ENCODE measurements around the gene CLEC3B.

Gene CLEC3B

DNA sequence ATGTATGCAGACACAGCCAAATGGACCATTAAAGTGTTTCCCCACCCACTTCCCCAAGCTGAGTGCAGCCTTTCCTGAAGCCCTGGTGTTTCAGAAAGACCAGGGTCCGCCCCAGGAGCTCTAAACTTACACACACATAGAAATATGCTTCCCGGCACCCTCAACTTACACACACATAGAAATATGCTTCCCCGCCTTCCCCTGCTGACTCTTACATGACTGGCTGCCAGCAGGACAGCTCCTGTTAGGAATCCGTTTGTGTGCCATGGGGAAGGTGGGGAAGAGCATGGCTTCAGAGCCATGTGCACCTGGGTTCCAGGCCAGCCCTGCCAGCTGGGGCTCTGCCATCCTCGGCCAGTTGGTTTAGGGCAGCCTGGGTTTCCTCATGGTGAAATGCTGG, 3.6 kb downstream of the CLEC3B start:
- Histone ChIP-seq H3K4me1 (ENCODE audit: insufficient read depth, poor library complexity, severe bottlenecking) (no peaks in the 10 kb centered on the region), H3K9me3 (ENCODE audit: severe bottlenecking) (no peaks in the 10 kb centered on the region), H3K4me3 (ENCODE audit: severe bottlenecking) (no peak overlapping the region), H3K36me3 (ENCODE audit: low read depth) (no peaks in the 10 kb centered on the region), H3K27me3 (ENCODE audit: insufficient read depth, poor library complexity, severe bottlenecking) (no peaks in the 10 kb centered on the region), H3K27ac (ENCODE audit: poor library complexity, severe bottlenecking) (no peak overlapping the region)
- TF ChIP-seq, protein P1, sequence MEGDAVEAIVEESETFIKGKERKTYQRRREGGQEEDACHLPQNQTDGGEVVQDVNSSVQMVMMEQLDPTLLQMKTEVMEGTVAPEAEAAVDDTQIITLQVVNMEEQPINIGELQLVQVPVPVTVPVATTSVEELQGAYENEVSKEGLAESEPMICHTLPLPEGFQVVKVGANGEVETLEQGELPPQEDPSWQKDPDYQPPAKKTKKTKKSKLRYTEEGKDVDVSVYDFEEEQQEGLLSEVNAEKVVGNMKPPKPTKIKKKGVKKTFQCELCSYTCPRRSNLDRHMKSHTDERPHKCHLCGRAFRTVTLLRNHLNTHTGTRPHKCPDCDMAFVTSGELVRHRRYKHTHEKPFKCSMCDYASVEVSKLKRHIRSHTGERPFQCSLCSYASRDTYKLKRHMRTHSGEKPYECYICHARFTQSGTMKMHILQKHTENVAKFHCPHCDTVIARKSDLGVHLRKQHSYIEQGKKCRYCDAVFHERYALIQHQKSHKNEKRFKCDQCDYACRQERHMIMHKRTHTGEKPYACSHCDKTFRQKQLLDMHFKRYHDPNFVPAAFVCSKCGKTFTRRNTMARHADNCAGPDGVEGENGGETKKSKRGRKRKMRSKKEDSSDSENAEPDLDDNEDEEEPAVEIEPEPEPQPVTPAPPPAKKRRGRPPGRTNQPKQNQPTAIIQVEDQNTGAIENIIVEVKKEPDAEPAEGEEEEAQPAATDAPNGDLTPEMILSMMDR (IDR thresholded peaks at IDR 0.05; ENCODE audit: poor library complexity, severe bottlenecking), result no peak
- ATAC-seq (ENCODE audit: low read depth) (no peak; the same call in 2 of the 3 replicates), DNase-seq (ENCODE audit: low spot score) (no peak)

DNA sequence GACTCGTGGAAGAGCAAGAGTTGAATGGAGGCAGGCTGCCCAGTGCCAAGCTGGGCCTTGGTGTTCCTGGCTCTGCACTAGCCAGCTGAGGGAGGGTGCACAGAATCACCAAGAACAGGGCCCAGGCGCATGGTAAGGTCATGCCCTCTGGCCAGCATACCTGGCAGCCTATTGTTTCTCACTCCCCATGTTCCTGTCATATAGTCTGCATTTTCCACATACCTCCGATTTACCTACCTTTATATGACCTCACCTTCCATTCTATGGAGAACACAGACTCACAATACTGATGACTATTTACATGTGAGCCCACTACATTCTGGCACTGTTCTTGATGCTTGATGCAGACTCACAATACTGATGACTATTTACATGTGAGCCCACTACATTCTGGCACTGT, 5.4 kb downstream of the CLEC3B start:
- no peaks in the 10 kb centered on the region for H3K36me3 ChIP-seq (ENCODE audit: low read depth)
- ATAC-seq (ENCODE audit: low read depth) (no peak), DNase-seq (ENCODE audit: low spot score) (no peak)
- TF ChIP-seq, protein P1 (IDR thresholded peaks at IDR 0.05; ENCODE audit: poor library complexity, severe bottlenecking), result no peak
- H3K4me3 ChIP-seq (ENCODE audit: severe bottlenecking), result no peak overlapping the region
- no peaks in the 10 kb centered on the region for H3K27me3 ChIP-seq (ENCODE audit: insufficient read depth, poor library complexity, severe bottlenecking)
- H3K4me1 ChIP-seq (ENCODE audit: insufficient read depth, poor library complexity, severe bottlenecking), result no peaks in the 10 kb centered on the region
- H3K9me3 ChIP-seq (ENCODE audit: severe bottlenecking), result no peaks in the 10 kb centered on the region
- H3K27ac ChIP-seq (ENCODE audit: poor library complexity, severe bottlenecking), result no peak overlapping the region

DNA sequence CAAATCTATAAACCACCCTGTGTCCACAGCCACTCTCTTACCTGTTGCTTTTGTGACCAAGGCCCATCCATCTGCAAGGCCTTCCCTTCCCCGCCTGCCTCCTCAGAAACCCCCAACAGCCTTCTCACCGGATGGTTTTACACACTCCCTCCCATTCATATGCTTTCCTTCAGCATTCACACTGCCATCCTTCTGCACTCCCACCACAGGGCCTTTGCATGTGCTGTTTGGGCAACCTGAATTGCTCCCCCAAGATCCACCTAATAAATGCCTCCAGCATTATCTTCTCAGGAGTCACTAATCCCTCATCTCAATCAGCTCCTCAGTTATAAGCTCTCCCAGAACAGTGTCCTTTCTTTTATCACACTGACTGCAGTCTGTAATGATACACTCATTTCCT, 6.0 kb downstream of the CLEC3B start:
- ATAC-seq (ENCODE audit: low read depth) (no peak), DNase-seq (ENCODE audit: low spot score) (no peak)
- no peaks in the 10 kb centered on the region for H3K4me1 ChIP-seq (ENCODE audit: insufficient read depth, poor library complexity, severe bottlenecking)
- TF ChIP-seq, protein P1 (IDR thresholded peaks at IDR 0.05; ENCODE audit: poor library complexity, severe bottlenecking), result no peak
- no peaks in the 10 kb centered on the region for H3K36me3 ChIP-seq (ENCODE audit: low read depth)
- H3K4me3 ChIP-seq (ENCODE audit: severe bottlenecking), result no peak overlapping the region
- H3K27ac ChIP-seq (ENCODE audit: poor library complexity, severe bottlenecking), result no peak overlapping the region
- H3K9me3 ChIP-seq (ENCODE audit: severe bottlenecking), result no peaks in the 10 kb centered on the region
- no peaks in the 10 kb centered on the region for H3K27me3 ChIP-seq (ENCODE audit: insufficient read depth, poor library complexity, severe bottlenecking)

DNA sequence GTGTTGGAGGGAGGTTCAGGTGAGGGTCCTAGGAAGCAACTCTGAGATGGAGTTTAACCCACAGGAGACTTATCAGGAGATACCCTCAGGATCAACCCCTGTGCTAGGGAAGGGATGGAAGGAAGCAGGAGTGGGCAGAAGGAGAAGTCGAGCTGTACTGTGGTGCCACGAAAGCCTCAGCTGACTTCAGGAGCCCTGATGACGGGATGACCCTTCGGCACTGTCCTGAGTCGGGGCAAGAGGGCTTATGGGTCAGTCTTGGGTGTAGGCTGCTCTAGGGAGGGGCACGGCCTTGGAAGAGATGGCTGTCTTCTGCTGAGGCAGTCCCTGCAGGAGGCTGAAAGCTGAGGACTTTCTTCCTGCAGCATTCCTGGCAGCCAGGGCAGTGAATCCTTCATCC, 7.7 kb downstream of the CLEC3B start:
- Histone ChIP-seq H3K27me3 (ENCODE audit: insufficient read depth, poor library complexity, severe bottlenecking) (no peaks in the 10 kb centered on the region), H3K4me1 (ENCODE audit: insufficient read depth, poor library complexity, severe bottlenecking) (peaks cover 3% of the 10 kb centered on the region), H3K9me3 (ENCODE audit: severe bottlenecking) (no peaks in the 10 kb centered on the region), H3K36me3 (ENCODE audit: low read depth) (no peaks in the 10 kb centered on the region), H3K4me3 (ENCODE audit: severe bottlenecking) (no peak overlapping the region), H3K27ac (ENCODE audit: poor library complexity, severe bottlenecking) (no peak overlapping the region)
- TF ChIP-seq, protein P1 (IDR thresholded peaks at IDR 0.05; ENCODE audit: poor library complexity, severe bottlenecking), result no peak
- DNase-seq (ENCODE audit: low spot score) (no peak), ATAC-seq (ENCODE audit: low read depth) (no peak)

DNA sequence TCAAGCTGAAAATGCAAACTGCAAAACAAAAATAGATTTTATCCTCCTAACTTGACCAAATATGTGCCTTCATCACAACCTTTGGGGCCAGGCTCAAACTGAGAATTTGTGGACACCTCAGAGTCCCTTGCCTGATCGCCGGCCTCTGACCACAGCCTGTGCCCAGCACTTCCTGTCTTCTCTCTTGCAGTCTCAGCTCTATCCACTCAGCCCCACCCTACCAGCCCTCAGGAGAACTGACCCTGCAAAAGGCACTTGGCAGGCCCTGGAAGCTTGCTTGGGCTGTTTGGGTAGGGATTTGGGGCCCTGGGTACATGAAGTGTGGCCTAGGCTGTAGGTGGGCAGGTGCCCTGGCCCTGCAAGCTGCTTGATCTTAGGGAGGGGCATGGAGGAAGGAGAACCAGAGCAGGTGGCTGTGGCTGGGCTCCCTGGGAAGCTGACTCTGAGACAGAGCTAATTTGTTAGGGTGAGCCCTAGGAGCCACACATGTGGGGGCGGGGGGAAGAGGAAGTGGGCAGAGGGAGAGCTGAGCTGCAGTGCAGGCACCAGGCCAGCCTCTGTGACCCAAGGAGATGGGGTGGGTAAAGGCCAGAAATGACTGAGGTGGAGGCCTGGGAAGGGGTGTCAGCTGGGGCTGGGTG, 8.6 kb downstream of the CLEC3B start:
- no peaks in the 10 kb centered on the region for H3K9me3 ChIP-seq (ENCODE audit: severe bottlenecking)
- no peaks in the 10 kb centered on the region for H3K27me3 ChIP-seq (ENCODE audit: insufficient read depth, poor library complexity, severe bottlenecking)
- ATAC-seq (ENCODE audit: low read depth), result no peak; the same call in 2 of the 3 replicates
- DNase-seq (ENCODE audit: low spot score), result no peak
- H3K4me3 ChIP-seq (ENCODE audit: severe bottlenecking), result no peak overlapping the region
- TF ChIP-seq, protein P1 (IDR thresholded peaks at IDR 0.05; ENCODE audit: poor library complexity, severe bottlenecking), result no peak
- no peaks in the 10 kb centered on the region for H3K36me3 ChIP-seq (ENCODE audit: low read depth)
- H3K4me1 ChIP-seq (ENCODE audit: insufficient read depth, poor library complexity, severe bottlenecking), result peaks cover 3% of the 10 kb centered on the region
- no peak overlapping the region for H3K27ac ChIP-seq (ENCODE audit: poor library complexity, severe bottlenecking)
